Heart right ventricle (tissue), 16 donors: ENCODE data around the gene TPSAB1. TPM values are rescaled to one million over a fixed set of nuclear protein-coding genes. Genes with fewer than 3 reads are reported as not detected.

Source experiments
- ATAC-seq, 8 donors: fragments of 200-7000 bp; cut with Tn5 transposase; one replicate each; pipeline ENCODE4 v1.9.1; 2020; ENCODE audit warnings: mild to moderate bottlenecking in 8 of 8, moderate library complexity in 8 of 8, moderate number of reproducible peaks in 1 of 8
- DNase-seq, 2 donors: peaks; one replicate each; pipeline ENCODE4 v3.0.0-alpha.2; 2020
- H3K27ac ChIP-seq, 10 donors: fragments of 200-600 bp; sonication (generic) in 2 of 10; one replicate each; pipeline versions ENCODE4 v1.5.0 to v1.8.0; 2020 to 2022; ENCODE audit warnings: mild to moderate bottlenecking in 3 of 10
- H3K27me3 ChIP-seq, 7 donors: fragments of 200-600 bp; one replicate each; pipeline ENCODE4 v1.8.0; 2021 to 2022; ENCODE audit warnings: mild to moderate bottlenecking in 2 of 7
- H3K36me3 ChIP-seq, 9 donors: fragments of 200-600 bp; sonication (generic) in 1 of 9; one replicate each; pipeline versions ENCODE4 v1.5.0 to v1.8.0; 2020 to 2022; ENCODE audit warnings: mild to moderate bottlenecking in 2 of 9
- H3K4me1 ChIP-seq, 9 donors: fragments of 200-600 bp; sonication (generic) in 1 of 9; one replicate each; pipeline versions ENCODE4 v1.5.0 to v1.8.0; 2020 to 2022; ENCODE audit warnings: mild to moderate bottlenecking in 4 of 9
- H3K4me3 ChIP-seq, 10 donors: fragments of 200-600 bp; sonication (generic) in 2 of 10; one replicate each; pipeline versions ENCODE4 v1.5.0 to v1.8.0; 2020 to 2022; ENCODE audit warnings: mild to moderate bottlenecking in 7 of 10, moderate library complexity in 2 of 10
- H3K9me3 ChIP-seq, 11 donors: fragments of 200-600 bp in 10 of 11; sonication (generic) in 2 of 11; one replicate each; pipeline versions ENCODE4 v1.5.0 to v1.8.0; 2013 to 2022; ENCODE audit warnings: mild to moderate bottlenecking in 2 of 11, control low read depth in 1 of 11, moderate library complexity in 1 of 11
- WGBS, 2 donors: extraction: QIAGEN DNeasy Blood & Tissue Kit; methylation state at CpG; one replicate each; pipeline ENCODE4 v1.1.7; 2013; ENCODE audit warnings: inconsistent platforms in 1 of 2; 5-methylcytosine and 5-hydroxymethylcytosine counted together
- intact Hi-C, 10 donors: fragments of 100-400 bp; cut with DNase I; formaldehyde crosslinking; loops; one replicate each; pipeline versions ENCODE4 v1.11.1 to v1.14.2; 2022
- polyA plus RNA-seq, 2 donors: library from polyadenylated mRNA; stranded (reverse); fragments of 200-250 nt; gene quantifications; one replicate each; pipeline ENCODE4 v1.2.3, GENCODE V29; 2013
- total RNA-seq, 10 donors: library from RNA; stranded (reverse); fragmentation: NEBNext Ultra II Directional in 3 of 10; extraction: Animal tissue kit (Norgen Biotek cat#: 25700) in 3 of 10; gene quantifications; one replicate each; pipeline versions ENCODE4 v1.2.1 to v1.2.4, GENCODE V29; 2021 to 2023
- TF ChIP-seq, protein P1 (sequence below), 9 donors: fragments of 200-600 bp; sonication (generic) in 2 of 9; IDR thresholded peaks; one replicate each; pipeline versions ENCODE4 v1.5.0 to v1.8.0; 2021 to 2022; ENCODE audit warnings: antibody characterized with exemption in 9 of 9, mild to moderate bottlenecking in 5 of 9, moderate library complexity in 1 of 9
- donor health status: Arrhythmogenic right ventricular cardiomyopathy.
- donor health status: ischemic (EF 13 %, LVEDD 7.1; RV severe dilation, severe dysfunction).
- donor health status: healthy with polysubstance abuse.
- donor health status: DM: no; HTN: yes; CAD: no.
- donor health status: DM: no; HTN: no; CAD: no.
- donor health status: ischemic (EF 25% LVEDD 6.9; RV normal size, moderate dysfunction).
- donor health status: ischemic (EF 25% LVEDD 5.7; RV mildly dilated, moderate dysfunction).
- donor health status: healthy.
- donor health status: DM: yes; HTN: yes; CAD: no.
- donor health status: Ischemic cardiomyopathy.
- donor health status: ischemic (EF 35%, LVEDD 5.7; RV mildly dilated, moderate dysfunction).
- donor health status: nonischemic (EF 11% LVEDD 7.7; RV severe dilation, severe dysfunction).
- donor health status: DM: yes; HTN: yes; CAD: no.
- donor health status: PGD.
- donor health status: ischemic (EF 29% LVEDD 5.4; RV normal size, mild dysfunction).
- donor health status: nonischemic (EF 23%, LVEDD 6.1; RV moderate dilation, normal function).

TPSAB1 gene
- total and polyA plus RNA-seq, 12 donors: 0.53 to 11.4 (median 2.2) TPM

GRCh38 chr16:1256874-1257322 is 16.4 kb downstream of the TPSAB1 start:
- Histone ChIP-seq H3K4me3 (no peak overlapping the region), H3K36me3 (no peaks in the 10 kb centered on the region), H3K27me3 (peaks cover 16 to 55% (median 44%) of the 10 kb centered on the region in 7 donors), H3K27ac (no peak overlapping the region), H3K9me3 (no peaks in the 10 kb centered on the region), H3K4me1 (no peaks in the 10 kb centered on the region)
- DNase-seq (no peak), ATAC-seq (no peak)
- 78 to 85% methylated on average over 22 of the region's 22 CpGs for WGBS, 2 donors
- TF ChIP-seq, protein P1, sequence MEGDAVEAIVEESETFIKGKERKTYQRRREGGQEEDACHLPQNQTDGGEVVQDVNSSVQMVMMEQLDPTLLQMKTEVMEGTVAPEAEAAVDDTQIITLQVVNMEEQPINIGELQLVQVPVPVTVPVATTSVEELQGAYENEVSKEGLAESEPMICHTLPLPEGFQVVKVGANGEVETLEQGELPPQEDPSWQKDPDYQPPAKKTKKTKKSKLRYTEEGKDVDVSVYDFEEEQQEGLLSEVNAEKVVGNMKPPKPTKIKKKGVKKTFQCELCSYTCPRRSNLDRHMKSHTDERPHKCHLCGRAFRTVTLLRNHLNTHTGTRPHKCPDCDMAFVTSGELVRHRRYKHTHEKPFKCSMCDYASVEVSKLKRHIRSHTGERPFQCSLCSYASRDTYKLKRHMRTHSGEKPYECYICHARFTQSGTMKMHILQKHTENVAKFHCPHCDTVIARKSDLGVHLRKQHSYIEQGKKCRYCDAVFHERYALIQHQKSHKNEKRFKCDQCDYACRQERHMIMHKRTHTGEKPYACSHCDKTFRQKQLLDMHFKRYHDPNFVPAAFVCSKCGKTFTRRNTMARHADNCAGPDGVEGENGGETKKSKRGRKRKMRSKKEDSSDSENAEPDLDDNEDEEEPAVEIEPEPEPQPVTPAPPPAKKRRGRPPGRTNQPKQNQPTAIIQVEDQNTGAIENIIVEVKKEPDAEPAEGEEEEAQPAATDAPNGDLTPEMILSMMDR (IDR thresholded peaks at IDR 0.05): no peak
- intact Hi-C loops: no loop called here

DNA sequence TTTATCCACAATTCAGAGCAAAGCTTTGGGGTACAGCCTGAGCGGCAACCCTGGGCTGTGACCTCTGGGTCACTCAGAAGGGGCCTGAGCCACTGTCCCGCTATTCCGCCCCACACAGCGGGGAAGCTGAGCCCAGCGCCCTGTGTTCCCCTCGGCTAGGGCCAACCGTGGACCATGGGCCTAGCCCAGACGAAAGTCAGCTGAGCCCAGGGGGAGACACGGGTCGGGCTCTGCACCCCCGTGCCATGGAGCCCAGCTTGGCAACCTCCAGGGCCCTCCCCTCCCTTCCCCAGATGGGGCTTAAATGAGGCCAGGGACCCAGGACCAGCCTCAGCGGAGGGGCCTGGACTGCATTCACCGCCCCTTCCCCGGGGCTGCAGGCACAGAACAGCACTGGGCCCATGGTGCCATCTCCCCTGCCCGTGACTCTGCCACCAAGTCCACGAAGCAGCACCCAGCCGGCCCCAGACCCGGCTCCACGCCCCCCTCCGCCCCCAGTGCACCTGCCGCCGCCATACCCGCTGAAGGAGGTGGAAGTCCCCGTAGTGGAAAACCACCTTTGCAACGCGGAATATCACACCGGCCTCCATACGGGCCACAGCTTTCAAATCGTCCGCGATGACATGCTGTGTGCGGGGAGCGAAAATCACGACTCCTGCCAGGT is 17.2 kb downstream of the TPSAB1 start:
- H3K4me1 ChIP-seq: no peaks in the 10 kb centered on the region
- no peak overlapping the region for H3K27ac ChIP-seq
- DNase-seq (no peak), ATAC-seq (no peak)
- H3K9me3 ChIP-seq: no peaks in the 10 kb centered on the region
- peaks cover 16 to 63% (median 52%) of the 10 kb centered on the region in 7 donors for H3K27me3 ChIP-seq
- TF ChIP-seq, protein P1 (IDR thresholded peaks at IDR 0.05): no peak
- no peak overlapping the region for H3K4me3 ChIP-seq
- 77 to 83% methylated on average over 34 of the region's 34 CpGs for WGBS, 2 donors
- intact Hi-C loops: no loop called here
- no peaks in the 10 kb centered on the region for H3K36me3 ChIP-seq

DNA sequence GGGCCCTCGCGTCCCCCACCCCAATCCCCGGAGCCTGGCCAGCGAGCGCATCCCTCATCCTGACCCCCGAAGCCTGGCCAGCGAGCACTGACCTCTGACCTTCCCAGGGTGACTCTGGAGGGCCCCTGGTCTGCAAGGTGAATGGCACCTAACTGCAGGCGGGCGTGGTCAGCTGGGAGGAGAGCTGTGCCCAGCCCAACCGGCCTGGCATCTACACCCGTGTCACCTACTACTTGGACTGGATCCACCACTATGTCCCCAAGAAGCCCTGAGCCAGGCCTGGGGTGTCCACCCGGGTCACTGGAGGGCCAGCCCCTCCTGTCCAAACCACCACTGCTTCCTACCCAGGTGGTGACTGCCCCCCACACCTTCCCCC is 17.7 kb downstream of the TPSAB1 start:
- Histone ChIP-seq H3K4me1 (no peaks in the 10 kb centered on the region), H3K27me3 (peaks cover 16 to 68% (median 58%) of the 10 kb centered on the region in 7 donors), H3K36me3 (no peaks in the 10 kb centered on the region), H3K27ac (no peak overlapping the region), H3K9me3 (no peaks in the 10 kb centered on the region), H3K4me3 (no peak overlapping the region)
- intact Hi-C loops: no loop called here
- ATAC-seq (no peak), DNase-seq (no peak)
- 72 to 75% methylated on average over 12 of the region's 12 CpGs for WGBS, 2 donors
- TF ChIP-seq, protein P1 (IDR thresholded peaks at IDR 0.05): no peak

DNA sequence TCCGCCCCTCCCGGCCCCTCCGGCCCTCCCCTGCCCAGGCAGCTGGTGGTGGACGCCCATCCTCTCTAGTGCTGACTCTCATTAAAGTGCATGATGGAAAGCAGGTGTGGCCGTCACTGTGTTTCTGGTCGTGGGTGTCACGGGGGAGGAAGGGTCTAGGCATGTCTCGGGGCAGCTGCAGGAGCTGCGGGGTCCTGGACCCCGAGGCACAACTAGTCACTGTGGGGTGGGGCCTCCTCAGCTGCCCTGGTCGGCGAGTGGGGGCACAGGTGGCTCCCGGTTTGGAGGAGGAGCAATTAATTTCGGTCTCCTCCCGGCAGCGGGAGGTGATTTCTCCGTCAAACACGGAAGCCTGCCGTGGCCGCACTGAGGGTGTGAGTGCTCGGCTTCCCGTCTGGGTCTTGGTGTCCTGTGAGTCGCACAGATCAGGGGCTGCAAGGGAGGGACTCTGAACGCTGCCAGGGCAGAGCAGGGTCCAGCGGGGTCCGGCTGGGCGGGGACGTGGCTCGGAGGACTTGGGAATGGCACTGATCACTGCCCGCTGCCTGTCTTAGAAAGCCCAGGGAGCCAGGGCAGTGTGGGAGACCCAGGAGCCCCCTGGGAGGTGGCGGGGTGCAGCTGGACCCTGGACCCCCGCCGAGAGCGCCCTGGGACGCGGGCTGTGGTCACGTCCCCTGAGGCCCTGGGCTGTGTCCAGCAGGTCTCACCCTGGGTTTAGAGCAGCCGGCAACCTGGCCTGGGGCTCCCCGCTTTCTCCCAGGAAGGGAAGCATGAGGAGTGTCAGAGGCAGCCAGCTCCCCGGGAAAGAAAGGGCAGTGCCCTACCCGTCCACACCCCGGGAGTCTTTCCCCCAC is 18.6 kb downstream of the TPSAB1 start:
- H3K9me3 ChIP-seq: no peaks in the 10 kb centered on the region
- ATAC-seq (no peak), DNase-seq (no peak)
- intact Hi-C loops: no loop called here
- H3K27me3 ChIP-seq: peaks cover 16 to 73% (median 65%) of the 10 kb centered on the region in 7 donors
- H3K4me1 ChIP-seq: no peaks in the 10 kb centered on the region
- H3K27ac ChIP-seq: no peak overlapping the region
- 13 to 19% methylated on average over 41 to 42 of the region's 42 CpGs for WGBS, 2 donors
- H3K4me3 ChIP-seq: no peak overlapping the region
- no peaks in the 10 kb centered on the region for H3K36me3 ChIP-seq
- TF ChIP-seq, protein P1 (IDR thresholded peaks at IDR 0.05): no peak
